ENCODE measurements around the gene HOXB2.

HOXB2 gene

GRCh38 chr17:48577330-48577945 is 32.5 kb upstream of the HOXB2 start:
- Histone ChIP-seq H3K27me3 (ENCODE audit: control insufficient read depth, insufficient read depth, low read length) (peaks cover 89% of the 10 kb centered on the region), H3K4me1 (ENCODE audit: control insufficient read depth, insufficient read depth, low read length) (peaks cover 8% of the 10 kb centered on the region), H3K4me3 (ENCODE audit: low read length) (no peak overlapping the region), H3K9me3 (ENCODE audit: control insufficient read depth, low read length) (no peaks in the 10 kb centered on the region), H3K36me3 (ENCODE audit: control insufficient read depth, insufficient read depth, low read length) (no peaks in the 10 kb centered on the region), H3K9ac (ENCODE audit: low read length) (peak overlapping the region; percentile 2)

- Histone ChIP-seq H3K9ac (ENCODE audit: low read length) (peak overlapping the region; percentile 2), H3K9me3 (ENCODE audit: control insufficient read depth, low read length) (no peaks in the 10 kb centered on the region), H3K27me3 (ENCODE audit: control insufficient read depth, insufficient read depth, low read length) (peaks cover 89% of the 10 kb centered on the region), H3K4me1 (ENCODE audit: control insufficient read depth, insufficient read depth, low read length) (peaks cover 8% of the 10 kb centered on the region), H3K4me3 (ENCODE audit: low read length) (no peak overlapping the region), H3K36me3 (ENCODE audit: control insufficient read depth, insufficient read depth, low read length) (no peaks in the 10 kb centered on the region)
These were observed 31.8 kb upstream of the HOXB2 start for GRCh38 chr17:48576479-48577309.

GRCh38 chr17:48575673-48576478 is 31.0 kb upstream of the HOXB2 start:
- Histone ChIP-seq H3K4me1 (ENCODE audit: control insufficient read depth, insufficient read depth, low read length) (peaks cover 8% of the 10 kb centered on the region), H3K9ac (ENCODE audit: low read length) (no peak overlapping the region), H3K9me3 (ENCODE audit: control insufficient read depth, low read length) (no peaks in the 10 kb centered on the region), H3K36me3 (ENCODE audit: control insufficient read depth, insufficient read depth, low read length) (no peaks in the 10 kb centered on the region), H3K27me3 (ENCODE audit: control insufficient read depth, insufficient read depth, low read length) (peaks cover 89% of the 10 kb centered on the region), H3K4me3 (ENCODE audit: low read length) (no peak overlapping the region)

GRCh38 chr17:48575066-48575582 is 30.2 kb upstream of the HOXB2 start:
- peaks cover 89% of the 10 kb centered on the region for H3K27me3 ChIP-seq (ENCODE audit: control insufficient read depth, insufficient read depth, low read length)
- H3K9ac ChIP-seq (ENCODE audit: low read length): no peak overlapping the region
- no peak overlapping the region for H3K4me3 ChIP-seq (ENCODE audit: low read length)

GRCh38 chr17:48574505-48575065 is 29.7 kb upstream of the HOXB2 start:
- Histone ChIP-seq H3K4me3 (ENCODE audit: low read length) (no peak overlapping the region), H3K36me3 (ENCODE audit: control insufficient read depth, insufficient read depth, low read length) (no peaks in the 10 kb centered on the region), H3K4me1 (ENCODE audit: control insufficient read depth, insufficient read depth, low read length) (peaks cover 8% of the 10 kb centered on the region), H3K27me3 (ENCODE audit: control insufficient read depth, insufficient read depth, low read length) (peaks cover 91% of the 10 kb centered on the region), H3K9ac (ENCODE audit: low read length) (peak overlapping the region; percentile 53), H3K9me3 (ENCODE audit: control insufficient read depth, low read length) (no peaks in the 10 kb centered on the region)

More at GRCh38 chr17:48575066-48575582, 30.2 kb upstream of the HOXB2 start:
- H3K9me3 ChIP-seq (ENCODE audit: control insufficient read depth, low read length): no peaks in the 10 kb centered on the region
- H3K4me1 ChIP-seq (ENCODE audit: control insufficient read depth, insufficient read depth, low read length): peaks cover 8% of the 10 kb centered on the region
- H3K36me3 ChIP-seq (ENCODE audit: control insufficient read depth, insufficient read depth, low read length): no peaks in the 10 kb centered on the region

- Histone ChIP-seq H3K4me3 (ENCODE audit: low read length) (no peak overlapping the region), H3K36me3 (ENCODE audit: control insufficient read depth, insufficient read depth, low read length) (no peaks in the 10 kb centered on the region), H3K27me3 (ENCODE audit: control insufficient read depth, insufficient read depth, low read length) (peaks cover 98% of the 10 kb centered on the region), H3K9ac (ENCODE audit: low read length) (peak overlapping the region; percentile 67), H3K4me1 (ENCODE audit: control insufficient read depth, insufficient read depth, low read length) (peaks cover 20% of the 10 kb centered on the region), H3K9me3 (ENCODE audit: control insufficient read depth, low read length) (no peaks in the 10 kb centered on the region)
These were observed 27.0 kb upstream of the HOXB2 start for GRCh38 chr17:48571826-48572417.

GRCh38 chr17:48571024-48571818 is 26.3 kb upstream of the HOXB2 start:
- Histone ChIP-seq H3K27me3 (ENCODE audit: control insufficient read depth, insufficient read depth, low read length) (peaks cover 98% of the 10 kb centered on the region), H3K4me1 (ENCODE audit: control insufficient read depth, insufficient read depth, low read length) (peaks cover 20% of the 10 kb centered on the region), H3K4me3 (ENCODE audit: low read length) (no peak overlapping the region), H3K9ac (ENCODE audit: low read length) (peak overlapping the region; percentile 67), H3K36me3 (ENCODE audit: control insufficient read depth, insufficient read depth, low read length) (no peaks in the 10 kb centered on the region), H3K9me3 (ENCODE audit: control insufficient read depth, low read length) (no peaks in the 10 kb centered on the region)

GRCh38 chr17:48570325-48571023 is 25.6 kb upstream of the HOXB2 start:
- H3K4me1 ChIP-seq (ENCODE audit: control insufficient read depth, insufficient read depth, low read length): peaks cover 14% of the 10 kb centered on the region
- H3K27me3 ChIP-seq (ENCODE audit: control insufficient read depth, insufficient read depth, low read length): peaks cover 99% of the 10 kb centered on the region
- no peaks in the 10 kb centered on the region for H3K36me3 ChIP-seq (ENCODE audit: control insufficient read depth, insufficient read depth, low read length)
- H3K9me3 ChIP-seq (ENCODE audit: control insufficient read depth, low read length): no peaks in the 10 kb centered on the region
- H3K4me3 ChIP-seq (ENCODE audit: low read length): no peak overlapping the region
- H3K9ac ChIP-seq (ENCODE audit: low read length): peak overlapping the region; percentile 67

GRCh38 chr17:48569674-48570324 is 24.9 kb upstream of the HOXB2 start:
- Histone ChIP-seq H3K27me3 (ENCODE audit: control insufficient read depth, insufficient read depth, low read length) (peaks cover 100% of the 10 kb centered on the region), H3K9me3 (ENCODE audit: control insufficient read depth, low read length) (no peaks in the 10 kb centered on the region), H3K9ac (ENCODE audit: low read length) (peak overlapping the region; percentile 67), H3K4me1 (ENCODE audit: control insufficient read depth, insufficient read depth, low read length) (peaks cover 19% of the 10 kb centered on the region), H3K36me3 (ENCODE audit: control insufficient read depth, insufficient read depth, low read length) (no peaks in the 10 kb centered on the region), H3K4me3 (ENCODE audit: low read length) (no peak overlapping the region)

GRCh38 chr17:48569240-48569582 is 24.3 kb upstream of the HOXB2 start:
- H3K4me1 ChIP-seq (ENCODE audit: control insufficient read depth, insufficient read depth, low read length): peaks cover 19% of the 10 kb centered on the region
- no peaks in the 10 kb centered on the region for H3K36me3 ChIP-seq (ENCODE audit: control insufficient read depth, insufficient read depth, low read length)
- no peaks in the 10 kb centered on the region for H3K9me3 ChIP-seq (ENCODE audit: control insufficient read depth, low read length)
- peaks cover 99% of the 10 kb centered on the region for H3K27me3 ChIP-seq (ENCODE audit: control insufficient read depth, insufficient read depth, low read length)
- H3K4me3 ChIP-seq (ENCODE audit: low read length): no peak overlapping the region
- H3K9ac ChIP-seq (ENCODE audit: low read length): no peak overlapping the region

Measured in mucosa of stomach (tissue), 1 donor.